PC-9 (cell line): ENCODE measurements around the gene KRTAP5-6. TPM values are rescaled to one million over a fixed set of nuclear protein-coding genes. Genes with fewer than 3 reads are reported as not detected.

Experiments
- BruUV-seq: library from RNA; stranded (reverse); fragments of 400-500 nt; replicated peaks from 2 replicates; lab custom pipeline; 2021; lab: Mats Ljungman, UMichigan
- CTCF ChIA-PET: fragments of 300-600 bp; sonication (Branson Sonifier 250); formaldehyde crosslinking; loops from one replicate; lab custom pipeline; 2022; ENCODE audit warnings: antibody characterized with exemption; lab: Charles Lee
- POLR2A ChIA-PET: fragments of 300-600 bp; sonication (Branson Sonifier 250); formaldehyde crosslinking; loops from one replicate; lab custom pipeline; 2022; ENCODE audit warnings: antibody characterized with exemption; ENCODE audit not compliant: unreplicated experiment; lab: Charles Lee
- DNase-seq, 2 experiments: peaks; one replicate each; pipeline versions ENCODE4 v3.0.0 to v3.0.0-alpha.2; 2015 to 2022; ENCODE audit warnings: mixed read lengths in 1 of 2
- H2AFZ ChIP-seq: fragments of 200-600 bp; sonication (generic); 2 replicates; pipeline ENCODE4 v1.8.1; 2017; ENCODE audit warnings: antibody characterized with exemption
- H3F3A ChIP-seq: fragments of 200-600 bp; sonication (generic); 2 replicates; pipeline ENCODE4 v1.8.1; 2017; ENCODE audit warnings: antibody characterized with exemption, mild to moderate bottlenecking, low read depth; ENCODE audit not compliant: insufficient read depth
- H3K27ac ChIP-seq: fragments of 200-600 bp; sonication (generic); 2 replicates; pipeline ENCODE4 v1.6.1; 2016; ENCODE audit warnings: mixed run types
- H3K27me3 ChIP-seq: fragments of 200-600 bp; sonication (generic); 2 replicates; pipeline ENCODE4 v1.6.1; 2016; ENCODE audit warnings: low read depth, mixed run types; ENCODE audit not compliant: insufficient read depth
- H3K36me3 ChIP-seq: fragments of 200-600 bp; sonication (generic); 2 replicates; pipeline ENCODE4 v1.6.1; 2016; ENCODE audit warnings: low read depth, mixed run types
- H3K4me1 ChIP-seq: fragments of 200-600 bp; sonication (generic); replicated peaks from 2 replicates; pipeline ENCODE4 v1.6.1; 2016; ENCODE audit warnings: mixed run types; ENCODE audit not compliant: insufficient read depth
- H3K4me2 ChIP-seq: fragments of 200-600 bp; sonication (generic); 2 replicates; pipeline ENCODE4 v1.6.1; 2017; ENCODE audit warnings: mixed run types
- H3K4me3 ChIP-seq: fragments of 200-600 bp; sonication (generic); 2 replicates; pipeline ENCODE4 v1.6.1; 2016; ENCODE audit warnings: mixed run types
- H3K79me2 ChIP-seq: fragments of 200-600 bp; sonication (generic); 2 replicates; pipeline ENCODE4 v1.6.1; 2017; ENCODE audit warnings: low read depth, mixed run types
- H3K9me2 ChIP-seq: fragments of 200-600 bp; sonication (generic); 2 replicates; pipeline ENCODE4 v1.8.1; 2017; ENCODE audit warnings: mild to moderate bottlenecking; ENCODE audit not compliant: insufficient read depth
- H3K9me3 ChIP-seq: fragments of 200-600 bp; sonication (generic); 2 replicates; pipeline ENCODE4 v1.8.1; 2016; ENCODE audit warnings: low read depth; ENCODE audit not compliant: insufficient read depth
- H4K20me1 ChIP-seq: fragments of 200-600 bp; sonication (generic); 2 replicates; pipeline ENCODE4 v1.8.1; 2017; ENCODE audit not compliant: insufficient read depth
- CTCF ChIP-seq: fragments of 200-600 bp; sonication (generic); conservative IDR thresholded peaks from 2 replicates; pipeline ENCODE4 v1.6.1; 2017; ENCODE audit warnings: mixed run types, antibody characterized with exemption, mild to moderate bottlenecking, moderate library complexity
- EZH2 ChIP-seq: fragments of 200-600 bp; sonication (generic); IDR thresholded peaks from 2 replicates; pipeline ENCODE4 v1.8.0; 2017; ENCODE audit warnings: antibody characterized with exemption, low read depth
- intact Hi-C: fragments of 100-400 bp; cut with micrococcal nuclease; formaldehyde crosslinking; loops from one replicate; pipeline ENCODE4 v1.10.0; 2022; ENCODE audit not compliant: unreplicated experiment
- total RNA-seq: library from RNA; stranded (reverse); gene quantifications from 2 replicates; pipeline ENCODE4 v1.2.3, GENCODE V29; 2021

The KRTAP5-6 gene
- total RNA-seq, 1 experiment from 2014 or later = not detected

- H3K27ac ChIP-seq = no peak overlapping the region
- no peak overlapping the region for H3K4me2 ChIP-seq
- no peak overlapping the region for H2AFZ ChIP-seq
- no peaks in the 10 kb centered on the region for H4K20me1 ChIP-seq
- H3K4me3 ChIP-seq = no peak overlapping the region
- no peaks in the 10 kb centered on the region for H3K9me3 ChIP-seq
- BruUV-seq = no TSS peak
- ChIA-PET CTCF (no interaction called here), POLR2A (no interaction called here)
- no peak for DNase-seq
- intact Hi-C loops = no loop called here
- peaks cover 8% of the 10 kb centered on the region for H3F3A ChIP-seq
- H3K4me1 ChIP-seq = peaks cover 7% of the 10 kb centered on the region
- no peaks in the 10 kb centered on the region for H3K9me2 ChIP-seq
- no peaks in the 10 kb centered on the region for H3K36me3 ChIP-seq
- no peaks in the 10 kb centered on the region for H3K27me3 ChIP-seq
- no peak for TF ChIP-seq EZH2
- no peaks in the 10 kb centered on the region for H3K79me2 ChIP-seq
Measured at GRCh38 chr11:1699771-1700170, 2.8 kb downstream of the KRTAP5-6 start.

GRCh38 chr11:1701091-1701807 is 4.3 kb downstream of the KRTAP5-6 start:
- no peak for DNase-seq
- Histone ChIP-seq H3F3A (peaks cover 21% of the 10 kb centered on the region), H3K36me3 (no peaks in the 10 kb centered on the region), H3K27ac (no peak overlapping the region), H3K4me1 (peaks cover 19% of the 10 kb centered on the region), H4K20me1 (no peaks in the 10 kb centered on the region), H3K4me3 (no peak overlapping the region), H3K9me2 (no peaks in the 10 kb centered on the region), H3K9me3 (no peaks in the 10 kb centered on the region), H2AFZ (no peak overlapping the region), H3K79me2 (no peaks in the 10 kb centered on the region), H3K27me3 (no peaks in the 10 kb centered on the region), H3K4me2 (no peak overlapping the region)
- TF ChIP-seq EZH2 (no peak), CTCF (no peak)
- ChIA-PET POLR2A (no interaction called here), CTCF (interaction anchor here (0.8 kb wide), 1 partner anchor 205 kb away, joined by 3 read pairs; no protein-coding TSS in a partner anchor)
- no TSS peak for BruUV-seq
- intact Hi-C loops = no loop called here

- ChIA-PET CTCF (no interaction called here), POLR2A (no interaction called here)
- intact Hi-C loops = no loop called here
- BruUV-seq = no TSS peak
- Histone ChIP-seq H3K9me2 (no peaks in the 10 kb centered on the region), H3K4me1 (peaks cover 27% of the 10 kb centered on the region), H3F3A (peaks cover 22% of the 10 kb centered on the region), H3K4me3 (no peak overlapping the region), H4K20me1 (no peaks in the 10 kb centered on the region), H3K27me3 (no peaks in the 10 kb centered on the region), H3K9me3 (no peaks in the 10 kb centered on the region), H2AFZ (no peak overlapping the region), H3K36me3 (no peaks in the 10 kb centered on the region), H3K27ac (no peak overlapping the region), H3K4me2 (no peak overlapping the region), H3K79me2 (no peaks in the 10 kb centered on the region)
- no peak for DNase-seq
- no peak for TF ChIP-seq CTCF
- TF ChIP-seq EZH2 = no peak
Measured at GRCh38 chr11:1702506-1702905, 5.5 kb downstream of the KRTAP5-6 start.
